H1 (cell line): ENCODE measurements around the gene BRME1. TPM values are rescaled to one million over a fixed set of nuclear protein-coding genes. Genes with fewer than 3 reads are reported as not detected.
"Not testable (repeated sequence)": the region's sequence is repeated elsewhere in the genome, so short reads cannot be mapped to it uniquely, and the experiment has no call there.

Source experiments
- CTCF ChIA-PET: fragments of 300-600 bp; sonication (Branson Sonifier 250); formaldehyde crosslinking; loops from one replicate; lab custom pipeline; 2021; ENCODE audit not compliant: partially characterized antibody; lab: Charles Lee
- POLR2A ChIA-PET: fragments of 300-600 bp; sonication (Branson Sonifier 250); formaldehyde crosslinking; loops from one replicate; lab custom pipeline; 2021; ENCODE audit warnings: inconsistent platforms; ENCODE audit not compliant: partially characterized antibody; lab: Charles Lee
- DNase-seq, 2 experiments: peaks; one replicate each; pipeline versions ENCODE4 v3.0.0 to v3.0.0-alpha.2; 2010 to 2022; ENCODE audit warnings: low spot score in 2 of 2, low read depth in 1 of 2, mixed read lengths in 1 of 2
- FAIRE-seq: peaks from 2 replicates; lab custom pipeline; 2011; peaks lifted over from hg19 to GRCh38; lab: Jason Lieb, UNC
- H2AFZ ChIP-seq: 2 replicates; pipeline ENCODE4 v1.8.1; 2012; ENCODE audit warnings: low read length, inconsistent platforms
- H2AK5ac ChIP-seq: 2 replicates; pipeline ENCODE4 v1.6.1; 2013; ENCODE audit warnings: low read depth, low read length
- H2BK120ac ChIP-seq: replicated peaks from 2 replicates; pipeline ENCODE3; 2013; ENCODE audit warnings: low read depth, low read length, inconsistent platforms
- H2BK12ac ChIP-seq: 2 replicates; pipeline ENCODE4 v1.6.1; 2013; ENCODE audit warnings: low read depth, low read length
- H2BK15ac ChIP-seq: 2 replicates; pipeline ENCODE4 v1.6.1; 2013; ENCODE audit warnings: low read length
- H2BK20ac ChIP-seq: 2 replicates; pipeline ENCODE4 v1.6.1; 2013; ENCODE audit warnings: low read length
- H2BK5ac ChIP-seq: 2 replicates; pipeline ENCODE4 v1.6.1; 2013; ENCODE audit warnings: low read depth, low read length
- H3K14ac ChIP-seq: 2 replicates; pipeline ENCODE4 v1.6.1; 2013; ENCODE audit warnings: inconsistent platforms; ENCODE audit not compliant: insufficient read length
- H3K18ac ChIP-seq: 2 replicates; pipeline ENCODE4 v1.6.1; 2013; ENCODE audit warnings: low read length; ENCODE audit errors: extremely low read depth
- H3K23ac ChIP-seq: 2 replicates; pipeline ENCODE4 v1.6.1; 2013; ENCODE audit warnings: inconsistent platforms; ENCODE audit not compliant: insufficient read length
- H3K23me2 ChIP-seq: 2 replicates; pipeline ENCODE4 v1.6.1; 2013; ENCODE audit warnings: low read depth, low read length
- H3K27ac ChIP-seq: 2 replicates; pipeline ENCODE4 v1.6.1; 2011; ENCODE audit warnings: low read depth, low read length, inconsistent platforms
- H3K27me3 ChIP-seq, 4 experiments: replicated peaks in 1 of 4; 1 replicate in 1 of 4; 2 replicates in 3 of 4; pipeline versions ENCODE4 v1.6.1 to v1.8.1; 2011 to 2013; ENCODE audit warnings: low read length in 3 of 4, mild to moderate bottlenecking in 3 of 4, inconsistent platforms in 2 of 4, mixed read lengths in 2 of 4, moderate library complexity in 1 of 4; ENCODE audit not compliant: control insufficient read depth in 3 of 4, insufficient read depth in 3 of 4; ENCODE audit errors: extremely low read depth in 1 of 4
- H3K36me3 ChIP-seq, 4 experiments: 2 replicates each; pipeline versions ENCODE4 v1.6.1 to v1.8.1; 2011 to 2013; ENCODE audit warnings: mild to moderate bottlenecking in 4 of 4, low read length in 3 of 4, moderate library complexity in 2 of 4, control low read depth in 1 of 4, inconsistent platforms in 1 of 4; ENCODE audit not compliant: insufficient read depth in 4 of 4, control insufficient read depth in 2 of 4
- H3K4ac ChIP-seq: replicated peaks from 2 replicates; pipeline ENCODE3; 2013; ENCODE audit warnings: low read length, low read depth, mixed read lengths, inconsistent platforms; ENCODE audit not compliant: insufficient read length
- H3K4me1 ChIP-seq, 4 experiments: replicated peaks in 1 of 4; 1 replicate in 1 of 4; 2 replicates in 3 of 4; pipeline versions ENCODE4 v1.6.1 to v1.8.1; 2011 to 2013; ENCODE audit warnings: low read length in 3 of 4, inconsistent platforms in 2 of 4, mixed read lengths in 1 of 4; ENCODE audit not compliant: insufficient read depth in 4 of 4, control insufficient read depth in 3 of 4
- H3K4me2 ChIP-seq, 2 experiments: 2 replicates each; pipeline versions ENCODE4 v1.6.1 to v1.8.1; 2011 to 2013; ENCODE audit warnings: low read depth in 2 of 2, low read length in 2 of 2, control low read depth in 1 of 2, inconsistent platforms in 1 of 2, mild to moderate bottlenecking in 1 of 2; ENCODE audit not compliant: insufficient read depth in 1 of 2
- H3K4me3 ChIP-seq, 4 experiments: fragments of 200-600, 300-600 bp in 1 of 4; sonication (generic), shearing (Covaris generic), sonication (Bioruptor Twin) in 1 of 4; 2 replicates each; pipeline versions ENCODE4 v1.5.1 to v1.8.1; 2011 to 2016; ENCODE audit warnings: low read length in 4 of 4, low read depth in 3 of 4, control low read depth in 2 of 4, inconsistent platforms in 2 of 4, mild to moderate bottlenecking in 2 of 4, mixed read lengths in 1 of 4, moderate library complexity in 1 of 4; ENCODE audit not compliant: insufficient read depth in 2 of 4; ENCODE audit errors: extremely low read depth in 1 of 4
- H3K56ac ChIP-seq: replicated peaks from 2 replicates; pipeline ENCODE3; 2013; ENCODE audit warnings: low read depth, mild to moderate bottlenecking, mixed read lengths, low read length, inconsistent platforms; ENCODE audit not compliant: insufficient read length
- H3K79me1 ChIP-seq: 2 replicates; pipeline ENCODE4 v1.6.1; 2013; ENCODE audit warnings: low read depth, low read length, control low read depth
- H3K79me2 ChIP-seq, 2 experiments: 2 replicates each; pipeline versions ENCODE4 v1.6.1 to v1.8.1; 2012 to 2013; ENCODE audit warnings: low read length in 2 of 2, mild to moderate bottlenecking in 2 of 2, inconsistent platforms in 1 of 2; ENCODE audit not compliant: insufficient read depth in 2 of 2, control insufficient read depth in 1 of 2
- H3K9ac ChIP-seq, 4 experiments: replicated peaks in 1 of 4; 1 replicate in 1 of 4; 2 replicates in 3 of 4; pipeline versions ENCODE4 v1.6.1 to v1.8.1; 2011 to 2013; ENCODE audit warnings: low read depth in 3 of 4, low read length in 3 of 4, control low read depth in 2 of 4, mild to moderate bottlenecking in 2 of 4, moderate library complexity in 2 of 4, inconsistent platforms in 1 of 4; ENCODE audit errors: extremely low read depth in 1 of 4
- H3K9me3 ChIP-seq, 2 experiments: 2 replicates each; pipeline versions ENCODE4 v1.6.1 to v1.8.1; 2012 to 2013; ENCODE audit warnings: mild to moderate bottlenecking in 2 of 2, moderate library complexity in 2 of 2, control low read depth in 1 of 2, inconsistent platforms in 1 of 2, low read depth in 1 of 2, low read length in 1 of 2, mixed read lengths in 1 of 2; ENCODE audit not compliant: insufficient read depth in 2 of 2
- H4K20me1 ChIP-seq, 2 experiments: replicated peaks in 1 of 2; 2 replicates each; pipeline versions ENCODE3 to v1.8.1; 2011 to 2013; ENCODE audit warnings: inconsistent platforms in 2 of 2, low read length in 2 of 2, mild to moderate bottlenecking in 1 of 2; ENCODE audit not compliant: insufficient read depth in 2 of 2, control insufficient read depth in 1 of 2
- H4K5ac ChIP-seq: 2 replicates; pipeline ENCODE4 v1.6.1; 2013; ENCODE audit warnings: low read length, low read depth, mixed read lengths, inconsistent platforms; ENCODE audit not compliant: insufficient read length
- H4K8ac ChIP-seq: 2 replicates; pipeline ENCODE4 v1.8.0; 2013; ENCODE audit warnings: mild to moderate bottlenecking, moderate library complexity, low read length, inconsistent platforms; ENCODE audit not compliant: insufficient read depth; ENCODE audit errors: extremely low read depth
- H4K91ac ChIP-seq: replicated peaks from 2 replicates; pipeline ENCODE3; 2013; ENCODE audit warnings: low read length, mixed read lengths, inconsistent platforms; ENCODE audit not compliant: insufficient read length
- TEAD4 ChIP-seq: IDR thresholded peaks from 2 replicates; pipeline ENCODE4 v1.6.1; 2012; ENCODE audit warnings: low read depth, low read length, inconsistent platforms, mixed read lengths
- WGBS, 2 experiments: shearing (Covaris generic) in 1 of 2; methylation state at CpG; one replicate each; pipeline versions ENCODE4 v1.1.6 to v1.1.7; 2013 to 2015; ENCODE audit warnings: low lambda C conversion rate in 2 of 2, mixed read lengths in 2 of 2, inconsistent platforms in 1 of 2, low coverage in 1 of 2, missing lambda C conversion rate in 1 of 2; ENCODE audit not compliant: insufficient replicate concordance in 2 of 2, insufficient coverage in 1 of 2, insufficient read length in 1 of 2; ENCODE audit errors: extremely low coverage in 1 of 2, missing lambda C conversion rate in 1 of 2; 5-methylcytosine and 5-hydroxymethylcytosine counted together
- polyA plus RNA-seq, 7 experiments: library from polyadenylated mRNA; depleted of rRNA in 3 of 7; stranded (reverse) in 5 of 7; unstranded in 2 of 7; fragments of >200 nt in 5 of 7; fragments of 200-250 nt in 2 of 7; gene quantifications; 1 replicate in 5 of 7; 2 replicates in 1 of 7; 4 replicates in 1 of 7; pipeline versions ENCODE4 v1.2.1 to v1.2.3, GENCODE V29; 2011 to 2013; ENCODE audit warnings: missing spikeins in 2 of 7, mixed read lengths in 2 of 7
- total RNA-seq: library from RNA; stranded (reverse); fragmentation: NEBNext Ultra II Directional; extraction: Animal tissue kit (Norgen Biotek cat#: 25700); gene quantifications from 2 replicates; pipeline ENCODE4 v1.2.1, GENCODE V29; 2021

BRME1 gene
- total and polyA plus RNA-seq, 2 of the 8 experiments (the other 6 are each of a cell fraction or from before 2014, with no cell fraction given) = 4.6 to 4.7 TPM

- not testable (repeated sequence) for H3K23ac ChIP-seq, H2BK120ac ChIP-seq, H3K4ac ChIP-seq, H3K27ac ChIP-seq, H3K56ac ChIP-seq, H2AK5ac ChIP-seq, H3K9me3 ChIP-seq, H3K79me2 ChIP-seq, H3K23me2 ChIP-seq, H2BK20ac ChIP-seq, H3K9ac ChIP-seq, H3K18ac ChIP-seq, H3K36me3 ChIP-seq, H3K27me3 ChIP-seq, H2BK15ac ChIP-seq, H4K5ac ChIP-seq, H4K20me1 ChIP-seq, DNase-seq, H2AFZ ChIP-seq, H3K4me3 ChIP-seq, FAIRE-seq, H2BK5ac ChIP-seq, H3K79me1 ChIP-seq, H4K8ac ChIP-seq, H4K91ac ChIP-seq, H3K14ac ChIP-seq, H3K4me2 ChIP-seq
- Histone ChIP-seq H2BK12ac (peak overlapping the region; percentile 75; the same call in 1 of the 2 replicates), H3K4me1 (peaks cover 6 to 13% (median 8%) of the 10 kb centered on the region in 4 experiments)
- 0 out of 2 replicates have a peak, but pooled peaks have one; percentile 37 for TF ChIP-seq TEAD4
- CTCF ChIA-PET = interaction anchor here (1.2 to 3.6 kb wide), 10 partner anchors 7 to 206 kb away, joined by 4 to 31 read pairs (median 8); no protein-coding TSS in a partner anchor
- POLR2A ChIA-PET = interaction anchor here (1.0 to 9.2 kb wide), 6 partner anchors 10 to 77 kb away, joined by 3 to 62 read pairs (median 6); partner anchors contain the start of gene ZSWIM4
- 92% methylated on average over 12 of the region's 12 CpGs; no CpG with 5 or more reads in 1 of the 2 experiments for WGBS, 2 experiments
Measured at GRCh38 chr19:13852171-13852707, 53.7 kb downstream of the BRME1 start.
